ENCODE measurements around the gene TMC7.

TMC7 gene

DNA sequence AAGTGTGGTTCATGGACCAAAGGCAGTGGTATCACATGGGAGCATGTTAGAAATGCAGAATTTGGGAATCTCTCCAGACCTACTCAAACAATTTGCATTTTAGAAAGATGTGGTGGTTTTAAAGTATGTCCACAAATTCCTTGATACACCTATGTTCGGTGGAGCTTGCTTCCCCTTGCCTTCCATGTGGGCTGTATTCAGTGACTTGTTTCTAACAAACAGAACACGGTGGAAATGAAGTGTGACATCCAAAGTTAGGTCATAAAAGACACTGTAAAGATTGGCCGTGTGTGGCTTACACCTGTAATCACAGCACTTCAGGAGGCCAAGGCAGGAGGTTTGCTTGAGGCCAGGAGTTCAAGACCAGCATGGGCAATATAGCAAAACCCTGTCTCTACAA lies 100.4 kb downstream of the TMC7 start:
- Histone ChIP-seq H3K27ac (ENCODE audit: low read length) (no peak overlapping the region), H3K27me3 (ENCODE audit: insufficient read depth, low read length) (peaks cover 19% of the 10 kb centered on the region), H3K4me3 (ENCODE audit: low read length) (no peak overlapping the region), H3K9me3 (ENCODE audit: insufficient read depth, low read depth, low read length) (peaks cover 16% of the 10 kb centered on the region), H3K4me1 (ENCODE audit: insufficient read depth, low read length) (no peaks in the 10 kb centered on the region), H3K9ac (ENCODE audit: low read depth, low read length) (no peak overlapping the region), H3K36me3 (ENCODE audit: insufficient read depth, low read depth, low read length) (peaks cover 24% of the 10 kb centered on the region; the same call in 1 of the 2 replicates)

DNA sequence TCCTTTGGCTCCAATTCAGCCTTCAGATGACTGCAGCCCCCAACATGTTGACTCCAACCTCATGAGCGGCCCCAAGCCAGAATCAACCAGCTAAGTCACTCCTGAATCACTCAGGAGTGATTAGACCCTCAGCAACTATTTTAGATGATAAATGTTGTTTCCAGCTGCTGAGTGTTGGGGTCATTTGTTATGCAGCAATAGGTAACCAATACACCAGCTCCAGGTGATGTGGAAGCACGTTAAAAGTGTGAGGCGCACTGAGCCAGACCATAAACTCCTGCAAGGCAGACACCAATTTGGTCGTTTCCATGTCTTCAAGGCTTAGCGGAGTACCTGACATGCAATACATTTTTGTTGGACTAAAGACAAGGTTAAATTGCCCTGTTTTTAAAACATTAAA lies 101.1 kb downstream of the TMC7 start:
- Histone ChIP-seq H3K27me3 (ENCODE audit: insufficient read depth, low read length) (peaks cover 19% of the 10 kb centered on the region), H3K27ac (ENCODE audit: low read length) (no peak overlapping the region), H3K9me3 (ENCODE audit: insufficient read depth, low read depth, low read length) (peaks cover 12% of the 10 kb centered on the region), H3K4me1 (ENCODE audit: insufficient read depth, low read length) (no peaks in the 10 kb centered on the region), H3K9ac (ENCODE audit: low read depth, low read length) (no peak overlapping the region), H3K4me3 (ENCODE audit: low read length) (no peak overlapping the region), H3K36me3 (ENCODE audit: insufficient read depth, low read depth, low read length) (peaks cover 17% of the 10 kb centered on the region; the same call in 1 of the 2 replicates)

DNA sequence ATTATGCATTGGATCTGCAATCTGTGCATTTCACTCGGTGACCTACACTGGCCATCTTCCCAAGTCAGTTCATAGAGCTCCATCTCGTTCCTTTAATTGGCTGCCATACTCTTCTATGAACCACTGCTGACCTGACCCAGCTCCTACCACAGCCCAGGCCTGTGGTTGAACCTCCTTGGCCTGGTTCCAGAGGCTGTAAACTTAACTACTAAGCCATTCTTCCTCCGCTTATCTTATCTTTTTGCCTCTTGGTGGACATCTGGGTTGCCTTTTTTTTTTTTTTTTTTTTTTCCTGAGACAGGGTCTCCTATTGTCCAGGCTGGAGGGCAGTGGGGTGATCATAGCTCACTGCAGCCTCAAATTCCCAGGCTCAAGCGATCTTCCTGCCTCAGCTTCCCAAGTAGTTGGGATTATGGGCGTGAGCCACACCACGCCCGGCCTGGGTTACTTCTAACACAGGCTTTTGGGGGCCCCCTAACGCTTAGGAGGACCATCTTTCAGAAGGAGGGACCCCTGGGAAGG lies 102.0 kb downstream of the TMC7 start:
- H3K9ac ChIP-seq (ENCODE audit: low read depth, low read length) = no peak overlapping the region
- H3K9me3 ChIP-seq (ENCODE audit: insufficient read depth, low read depth, low read length) = peaks cover 6% of the 10 kb centered on the region
- peaks cover 11% of the 10 kb centered on the region; the same call in 1 of the 2 replicates for H3K36me3 ChIP-seq (ENCODE audit: insufficient read depth, low read depth, low read length)
- H3K4me3 ChIP-seq (ENCODE audit: low read length) = no peak overlapping the region; the same call in 1 of the 2 replicates
- H3K4me1 ChIP-seq (ENCODE audit: insufficient read depth, low read length) = no peaks in the 10 kb centered on the region
- H3K27me3 ChIP-seq (ENCODE audit: insufficient read depth, low read length) = peaks cover 19% of the 10 kb centered on the region
- H3K27ac ChIP-seq (ENCODE audit: low read length) = no peak overlapping the region

DNA sequence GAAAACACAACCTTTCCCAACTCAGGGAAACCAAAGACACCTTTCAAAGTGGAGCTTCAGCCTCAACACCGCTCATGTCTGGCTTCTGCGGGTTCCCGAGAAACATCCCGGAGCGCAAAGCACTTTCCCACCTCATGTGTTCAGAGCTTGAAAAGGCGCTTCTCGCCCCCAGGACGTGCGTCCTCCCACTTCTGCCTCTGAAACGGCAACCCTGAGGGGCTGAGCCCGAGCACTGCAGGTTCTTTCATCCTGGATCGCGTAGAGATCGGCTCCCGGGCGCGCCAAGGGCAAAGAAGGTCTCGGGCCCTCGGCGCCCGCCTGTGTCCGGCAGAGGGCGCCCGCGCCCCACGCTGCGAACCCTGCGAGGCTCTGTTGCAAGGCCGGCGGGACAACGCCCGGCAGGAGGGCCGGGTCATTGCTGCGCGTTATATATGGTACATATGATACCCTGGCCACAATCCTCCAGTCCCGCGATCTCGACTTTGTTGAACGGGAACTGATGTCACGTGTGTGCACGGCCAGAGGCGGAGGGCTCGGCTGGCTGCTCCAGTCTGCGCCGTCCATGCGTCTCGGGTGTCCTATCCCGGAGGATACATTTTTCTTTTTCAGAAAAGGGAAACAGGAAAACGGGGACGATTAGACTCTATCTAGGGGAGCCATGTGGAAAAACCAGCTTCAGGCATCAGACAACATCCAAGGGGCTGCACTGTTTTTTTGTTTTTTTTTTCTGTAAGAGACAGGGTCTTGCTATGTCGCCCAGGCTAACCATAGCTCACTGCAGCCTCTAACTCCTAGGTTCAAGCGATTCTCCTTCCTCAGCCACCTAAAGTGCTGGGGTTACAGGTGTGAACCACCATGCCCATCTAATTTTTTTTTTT lies 102.8 kb downstream of the TMC7 start:
- H3K9ac ChIP-seq (ENCODE audit: low read depth, low read length) = no peak overlapping the region; the same call in 1 of the 2 replicates

DNA sequence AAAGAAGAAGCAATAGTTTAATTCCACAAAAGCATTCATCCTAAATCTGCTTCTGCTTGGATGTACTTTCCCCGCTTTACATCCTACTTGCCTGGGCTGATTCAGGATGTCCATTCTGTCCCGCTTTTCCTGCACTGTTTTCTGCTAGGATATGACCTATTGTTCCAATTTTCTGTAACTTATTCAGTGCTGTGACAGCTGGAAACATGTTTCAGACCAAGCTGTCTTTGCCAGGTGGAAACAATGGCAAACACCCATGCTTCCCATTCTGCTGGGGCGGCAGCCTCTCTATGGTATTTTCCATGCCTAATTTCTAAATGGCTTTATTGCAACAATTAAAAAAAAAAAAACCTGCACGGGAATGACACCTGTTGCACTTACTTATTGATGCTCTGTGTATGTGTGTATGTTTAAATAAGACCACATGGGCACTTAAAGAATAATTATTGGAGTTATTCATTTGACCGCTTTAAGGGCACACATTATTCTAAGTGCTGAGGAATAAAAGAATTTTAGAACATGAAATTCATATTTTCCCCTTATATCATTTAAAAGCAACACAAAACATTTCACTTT lies 104.7 kb downstream of the TMC7 start:
- no peaks in the 10 kb centered on the region for H3K36me3 ChIP-seq (ENCODE audit: insufficient read depth, low read depth, low read length)
- no peaks in the 10 kb centered on the region for H3K4me1 ChIP-seq (ENCODE audit: insufficient read depth, low read length)
- H3K9ac ChIP-seq (ENCODE audit: low read depth, low read length) = no peak overlapping the region
- H3K4me3 ChIP-seq (ENCODE audit: low read length) = no peak overlapping the region
- peaks cover 19% of the 10 kb centered on the region for H3K27me3 ChIP-seq (ENCODE audit: insufficient read depth, low read length)
- no peaks in the 10 kb centered on the region for H3K9me3 ChIP-seq (ENCODE audit: insufficient read depth, low read depth, low read length)
- no peak overlapping the region for H3K27ac ChIP-seq (ENCODE audit: low read length)

More for the DNA sequence above, 102.8 kb downstream of the TMC7 start:
- no peaks in the 10 kb centered on the region for H3K4me1 ChIP-seq (ENCODE audit: insufficient read depth, low read length)
- no peak overlapping the region for H3K27ac ChIP-seq (ENCODE audit: low read length)
- H3K9me3 ChIP-seq (ENCODE audit: insufficient read depth, low read depth, low read length) = no peaks in the 10 kb centered on the region
- H3K27me3 ChIP-seq (ENCODE audit: insufficient read depth, low read length) = peaks cover 19% of the 10 kb centered on the region
- H3K36me3 ChIP-seq (ENCODE audit: insufficient read depth, low read depth, low read length) = peaks cover 3% of the 10 kb centered on the region; the same call in 1 of the 2 replicates
- H3K4me3 ChIP-seq (ENCODE audit: low read length) = peak overlapping the region; percentile 53; the same call in 1 of the 2 replicates

DNA sequence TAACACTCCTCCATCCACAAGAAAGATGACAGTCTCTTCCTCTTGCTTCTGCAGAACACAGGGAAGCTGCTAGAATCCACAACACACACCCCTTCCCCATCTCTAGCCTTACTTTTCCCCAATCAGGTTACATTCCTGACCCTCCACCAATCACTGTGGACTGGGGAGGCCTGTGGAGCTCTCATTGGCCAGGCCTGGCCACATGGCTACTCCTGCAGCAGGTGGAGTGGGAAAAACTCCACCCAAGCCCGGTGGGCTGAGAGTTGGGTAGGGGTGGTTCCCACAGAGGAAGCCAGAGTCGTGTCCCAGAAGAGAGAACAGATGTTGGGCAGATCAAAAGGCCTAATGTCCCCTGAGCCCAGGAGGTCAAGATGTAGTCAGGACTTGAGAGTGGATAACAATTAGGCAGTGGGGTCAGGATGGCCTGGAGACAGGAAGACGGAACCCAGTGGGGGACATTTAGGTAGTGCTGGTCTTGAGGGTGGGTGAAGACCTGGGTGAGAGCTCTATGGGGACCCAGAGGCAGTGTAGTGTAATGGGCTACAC lies 105.7 kb downstream of the TMC7 start:
- Histone ChIP-seq H3K4me1 (ENCODE audit: insufficient read depth, low read length) (no peaks in the 10 kb centered on the region), H3K27ac (ENCODE audit: low read length) (no peak overlapping the region), H3K9me3 (ENCODE audit: insufficient read depth, low read depth, low read length) (no peaks in the 10 kb centered on the region), H3K36me3 (ENCODE audit: insufficient read depth, low read depth, low read length) (no peaks in the 10 kb centered on the region), H3K27me3 (ENCODE audit: insufficient read depth, low read length) (peaks cover 19% of the 10 kb centered on the region), H3K4me3 (ENCODE audit: low read length) (no peak overlapping the region), H3K9ac (ENCODE audit: low read depth, low read length) (no peak overlapping the region)

DNA sequence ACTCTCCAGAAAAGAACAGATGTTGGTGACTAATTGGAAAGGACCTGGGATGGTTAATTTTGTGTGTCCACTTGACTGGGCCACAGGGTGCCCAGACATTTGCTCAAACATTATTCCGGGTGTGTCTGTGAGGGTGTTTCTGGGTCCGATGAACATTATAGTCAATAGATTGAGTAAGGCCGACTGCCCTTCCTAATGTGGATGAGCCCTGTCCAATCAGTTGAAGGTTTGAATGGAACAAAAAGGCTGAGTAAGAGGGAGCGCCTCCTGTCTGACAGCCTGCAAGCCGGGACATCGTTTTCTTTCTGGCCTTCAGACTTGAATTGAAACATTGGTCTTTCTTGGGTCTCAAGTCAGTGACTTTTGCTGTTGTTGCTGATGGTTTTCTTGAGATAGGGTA lies 107.2 kb downstream of the TMC7 start:
- peaks cover 5% of the 10 kb centered on the region for H3K27me3 ChIP-seq (ENCODE audit: insufficient read depth, low read length)
- H3K9ac ChIP-seq (ENCODE audit: low read depth, low read length) = no peak overlapping the region
- no peak overlapping the region for H3K4me3 ChIP-seq (ENCODE audit: low read length)
- no peaks in the 10 kb centered on the region for H3K36me3 ChIP-seq (ENCODE audit: insufficient read depth, low read depth, low read length)
- H3K9me3 ChIP-seq (ENCODE audit: insufficient read depth, low read depth, low read length) = no peaks in the 10 kb centered on the region
- H3K4me1 ChIP-seq (ENCODE audit: insufficient read depth, low read length) = no peaks in the 10 kb centered on the region
- no peak overlapping the region for H3K27ac ChIP-seq (ENCODE audit: low read length)

DNA sequence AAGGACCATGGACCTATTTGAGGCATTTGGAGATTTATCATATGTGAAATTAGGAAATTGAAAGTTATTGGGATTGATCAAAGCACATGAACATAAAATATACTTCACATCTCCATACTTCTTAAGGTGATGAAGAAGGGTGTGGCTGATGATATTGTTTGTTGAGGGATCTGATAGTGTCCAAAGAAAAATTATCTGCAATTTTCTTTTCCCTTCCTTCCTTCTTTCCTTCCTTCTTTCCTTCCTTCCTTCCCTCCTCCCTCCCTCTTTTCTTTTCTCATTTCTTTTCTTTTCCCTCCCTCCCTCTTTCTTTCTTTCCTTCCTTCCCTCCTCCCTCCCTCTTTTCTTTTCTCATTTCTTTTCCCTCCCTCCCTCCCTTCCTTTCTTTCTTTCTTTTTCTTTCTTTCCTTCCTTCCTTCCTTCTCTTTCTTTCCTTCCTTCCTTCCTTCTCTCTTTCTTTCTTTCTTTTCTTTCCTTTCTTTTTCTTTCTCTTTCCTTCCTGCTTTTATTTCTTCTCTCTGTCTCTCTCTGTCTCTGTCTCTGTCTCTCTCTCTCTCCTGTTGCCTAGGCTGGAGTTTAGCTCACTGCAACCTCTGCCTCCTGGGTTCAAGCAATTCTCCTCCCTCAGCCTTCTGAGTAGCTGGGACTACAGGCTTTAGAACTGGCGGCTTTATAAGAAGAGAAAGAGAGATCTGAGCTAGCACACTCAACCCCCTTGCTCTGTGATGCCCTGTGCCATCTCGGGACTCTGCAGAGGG lies 109.1 kb downstream of the TMC7 start:
- Histone ChIP-seq H3K27me3 (ENCODE audit: insufficient read depth, low read length) (no peaks in the 10 kb centered on the region), H3K4me3 (ENCODE audit: low read length) (no peak overlapping the region), H3K4me1 (ENCODE audit: insufficient read depth, low read length) (no peaks in the 10 kb centered on the region), H3K36me3 (ENCODE audit: insufficient read depth, low read depth, low read length) (no peaks in the 10 kb centered on the region), H3K27ac (ENCODE audit: low read length) (no peak overlapping the region), H3K9ac (ENCODE audit: low read depth, low read length) (no peak overlapping the region), H3K9me3 (ENCODE audit: insufficient read depth, low read depth, low read length) (no peaks in the 10 kb centered on the region; the same call in 1 of the 2 replicates)

DNA sequence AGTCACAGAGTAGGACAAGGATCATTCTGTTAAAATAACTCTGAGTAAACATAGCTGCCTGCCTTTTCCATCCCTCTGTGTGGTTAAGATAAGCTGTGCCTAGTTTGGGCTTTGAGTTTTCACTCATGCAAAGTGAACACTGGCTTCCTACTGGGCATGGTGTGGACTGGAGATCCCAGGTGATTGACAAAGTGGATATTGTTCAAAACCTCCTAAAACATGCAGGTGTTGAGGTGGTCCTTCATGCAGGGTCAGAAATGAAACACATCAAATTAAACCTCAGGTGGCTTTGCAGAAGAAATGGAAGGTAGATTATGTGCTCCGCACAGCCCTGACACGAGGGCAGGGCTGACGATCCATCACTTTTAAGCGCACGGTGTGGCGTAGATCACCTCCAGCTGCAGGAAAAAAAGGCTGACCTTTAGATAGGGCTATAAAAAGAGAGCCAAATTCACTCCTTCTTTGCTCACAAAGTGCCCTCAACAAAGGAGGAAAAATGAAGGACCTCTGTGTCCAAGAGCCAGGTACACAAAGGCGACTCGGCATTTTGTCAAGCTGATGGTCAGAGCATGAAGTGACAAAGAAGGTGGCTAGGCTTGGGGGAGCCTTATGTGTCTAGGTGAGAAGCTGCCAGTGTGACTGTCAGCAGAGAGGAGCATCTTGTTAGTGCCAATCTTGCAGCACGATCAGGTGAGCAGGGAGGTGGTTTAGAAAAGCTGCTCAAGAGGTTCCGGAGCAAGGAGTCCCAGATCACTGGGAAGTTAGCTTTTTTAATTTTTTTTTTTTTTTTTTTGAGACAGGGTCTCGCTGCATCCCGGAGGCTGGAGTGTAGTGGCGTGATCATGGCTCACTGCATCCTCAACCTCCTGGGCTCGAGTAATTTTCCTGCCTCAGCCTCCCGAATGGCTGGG lies 110.2 kb downstream of the TMC7 start:
- peaks cover 6% of the 10 kb centered on the region; the same call in 1 of the 2 replicates for H3K9me3 ChIP-seq (ENCODE audit: insufficient read depth, low read depth, low read length)
- H3K27ac ChIP-seq (ENCODE audit: low read length) = no peak overlapping the region
- H3K4me3 ChIP-seq (ENCODE audit: low read length) = no peak overlapping the region
- no peak overlapping the region for H3K9ac ChIP-seq (ENCODE audit: low read depth, low read length)
- H3K36me3 ChIP-seq (ENCODE audit: insufficient read depth, low read depth, low read length) = no peaks in the 10 kb centered on the region
- H3K27me3 ChIP-seq (ENCODE audit: insufficient read depth, low read length) = no peaks in the 10 kb centered on the region
- no peaks in the 10 kb centered on the region for H3K4me1 ChIP-seq (ENCODE audit: insufficient read depth, low read length)

DNA sequence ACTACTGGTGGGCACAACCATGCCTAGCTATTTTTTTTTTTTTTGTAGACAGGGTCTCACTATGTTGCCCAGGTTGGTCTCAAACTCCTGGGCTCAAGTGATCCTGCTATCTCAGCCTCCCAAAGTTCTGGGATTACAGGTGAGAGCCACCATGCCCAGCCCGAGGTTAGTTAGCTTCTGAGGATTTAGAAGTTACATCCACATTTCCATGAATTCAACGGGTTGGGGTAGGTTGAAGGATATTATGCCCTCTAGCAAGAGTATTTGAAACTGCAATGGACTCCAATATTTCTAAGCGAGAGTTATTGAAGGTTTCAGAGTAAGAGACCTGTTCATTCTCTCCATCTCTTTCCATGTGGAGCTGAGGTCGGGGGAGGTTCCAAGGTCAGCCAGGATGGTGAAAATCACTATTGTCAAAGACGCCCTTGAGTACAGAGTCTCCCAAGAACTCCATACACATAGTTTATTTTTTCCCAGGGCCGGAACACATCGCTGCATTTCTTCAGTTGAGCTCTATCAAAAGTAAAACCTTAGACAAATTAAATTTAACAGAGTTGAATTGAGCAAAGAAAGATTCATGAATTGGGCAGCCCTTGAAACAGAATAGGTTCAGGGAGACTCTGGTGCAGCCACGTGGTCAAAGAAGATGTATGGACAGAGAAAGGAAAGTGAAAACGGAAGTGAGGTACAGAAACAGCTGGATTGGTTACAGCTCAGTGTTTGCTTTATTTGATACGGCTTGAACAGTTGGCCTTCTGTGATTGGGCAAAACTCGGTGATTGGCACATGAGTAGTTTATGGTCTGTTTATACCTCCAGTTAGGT lies 111.0 kb downstream of the TMC7 start:
- no peaks in the 10 kb centered on the region for H3K27me3 ChIP-seq (ENCODE audit: insufficient read depth, low read length)
- H3K9ac ChIP-seq (ENCODE audit: low read depth, low read length) = no peak overlapping the region
- no peak overlapping the region for H3K27ac ChIP-seq (ENCODE audit: low read length)
- peaks cover 6% of the 10 kb centered on the region; the same call in 1 of the 2 replicates for H3K9me3 ChIP-seq (ENCODE audit: insufficient read depth, low read depth, low read length)
- no peaks in the 10 kb centered on the region for H3K36me3 ChIP-seq (ENCODE audit: insufficient read depth, low read depth, low read length)
- no peaks in the 10 kb centered on the region for H3K4me1 ChIP-seq (ENCODE audit: insufficient read depth, low read length)
- H3K4me3 ChIP-seq (ENCODE audit: low read length) = no peak overlapping the region

Data from iPS-20b (cell line).